Neural cell (in vitro differentiated cells): Measurements from ENCODE around the gene AP3B2. TPM values are rescaled to one million over a fixed set of nuclear protein-coding genes. Genes with fewer than 3 reads are reported as not detected.

Experiments used
- H2AFZ ChIP-seq: fragments of 200-600, 300-800 bp; sonication (generic), shearing (Covaris generic); 2 replicates; pipeline ENCODE4 v1.6.0; 2014; ENCODE audit warnings: low read depth, mild to moderate bottlenecking, antibody characterized with exemption, low read length, moderate library complexity
- H3F3A ChIP-seq: fragments of 200-600 bp; shearing (Covaris generic); 2 replicates; pipeline ENCODE4 v1.6.1; 2016; ENCODE audit warnings: mild to moderate bottlenecking, moderate library complexity, mixed read lengths, antibody characterized with exemption, low read length; ENCODE audit not compliant: insufficient read depth, poor library complexity, severe bottlenecking
- H3K27ac ChIP-seq: fragments of 200-600, 300-800 bp; sonication (generic), shearing (Covaris generic); 2 replicates; pipeline ENCODE4 v1.5.1; 2014; ENCODE audit warnings: mild to moderate bottlenecking, low read length, moderate library complexity
- H3K27me3 ChIP-seq: fragments of 300-800, 200-600 bp; sonication (generic), shearing (Covaris generic); 2 replicates; pipeline ENCODE4 v1.6.0; 2014; ENCODE audit warnings: mild to moderate bottlenecking, low read depth, low read length, moderate library complexity; ENCODE audit not compliant: insufficient read depth
- H3K36me3 ChIP-seq: fragments of 300-800, 200-600 bp; sonication (generic), shearing (Covaris generic); 2 replicates; pipeline ENCODE4 v1.5.1; 2014; ENCODE audit warnings: mild to moderate bottlenecking, antibody characterized with exemption, low read length, moderate library complexity; ENCODE audit not compliant: insufficient read depth
- H3K4me2 ChIP-seq: fragments of 300-800, 200-600 bp; sonication (generic), shearing (Covaris generic); 2 replicates; pipeline ENCODE4 v1.6.0; 2014; ENCODE audit warnings: mild to moderate bottlenecking, low read length
- H3K4me3 ChIP-seq: fragments of 300-800, 200-600 bp; sonication (generic), shearing (Covaris generic); 2 replicates; pipeline ENCODE4 v1.5.1; 2014; ENCODE audit warnings: mild to moderate bottlenecking, low read length, moderate library complexity
- H3K79me2 ChIP-seq: fragments of 200-600 bp; shearing (Covaris generic); replicated peaks from 2 replicates; pipeline ENCODE4 v1.6.0; 2014; ENCODE audit warnings: mild to moderate bottlenecking, low read length, moderate library complexity; ENCODE audit not compliant: insufficient read depth
- H3K9ac ChIP-seq: fragments of 300-800, 200-600 bp; sonication (generic), shearing (Covaris generic); 2 replicates; pipeline ENCODE4 v1.6.1; 2016; ENCODE audit warnings: mild to moderate bottlenecking, low read length, mixed read lengths
- H3K9me2 ChIP-seq: fragments of 200-600 bp; shearing (Covaris generic); 2 replicates; pipeline ENCODE4 v1.6.1; 2016; ENCODE audit warnings: mild to moderate bottlenecking, low read length, mixed read lengths; ENCODE audit not compliant: insufficient read depth
- H3K9me3 ChIP-seq: fragments of 200-600, 300-800 bp; sonication (generic), shearing (Covaris generic); 2 replicates; pipeline ENCODE4 v1.6.1; 2016; ENCODE audit warnings: mild to moderate bottlenecking, mixed run types, low read length, moderate library complexity, mixed read lengths
- H4K20me1 ChIP-seq: fragments of 200-600 bp; shearing (Covaris generic); 2 replicates; pipeline ENCODE4 v1.6.1; 2016; ENCODE audit warnings: mild to moderate bottlenecking, mixed run types; ENCODE audit not compliant: insufficient read depth
- EP300 ChIP-seq: fragments of 450-650 bp; conservative IDR thresholded peaks from 2 replicates; pipeline ENCODE4 v1.6.1; 2014; ENCODE audit warnings: antibody characterized with exemption, mild to moderate bottlenecking, moderate library complexity; ENCODE audit not compliant: poor library complexity, severe bottlenecking
- EZH2 ChIP-seq: fragments of 200-600, 300-800 bp; shearing (Covaris generic), sonication (generic); IDR thresholded peaks from 2 replicates; pipeline ENCODE4 v1.6.1; 2014; ENCODE audit warnings: antibody characterized with exemption, low read length, borderline replicate concordance, mild to moderate bottlenecking; ENCODE audit not compliant: insufficient read depth, poor library complexity, severe bottlenecking
- MXI1 ChIP-seq: fragments of 450-650 bp; conservative IDR thresholded peaks from 2 replicates; pipeline ENCODE4 v1.6.1; 2014; ENCODE audit warnings: antibody characterized with exemption, mild to moderate bottlenecking; ENCODE audit not compliant: poor library complexity, severe bottlenecking
- POLR2AphosphoS5 ChIP-seq: IDR thresholded peaks from 2 replicates; pipeline ENCODE4 v1.6.1; 2012
- RAD21 ChIP-seq: fragments of 450-650 bp; conservative IDR thresholded peaks from 2 replicates; pipeline ENCODE4 v1.6.1; 2014; ENCODE audit warnings: antibody characterized with exemption, mild to moderate bottlenecking, moderate library complexity
- REST ChIP-seq: IDR thresholded peaks from 2 replicates; pipeline ENCODE4 v1.6.1; 2012; ENCODE audit warnings: borderline replicate concordance
- SMC3 ChIP-seq: fragments of 450-650 bp; conservative IDR thresholded peaks from 2 replicates; pipeline ENCODE4 v1.6.1; 2014; ENCODE audit warnings: antibody characterized with exemption, mild to moderate bottlenecking, moderate library complexity; ENCODE audit not compliant: poor library complexity
- TAF1 ChIP-seq: IDR thresholded peaks from 2 replicates; pipeline ENCODE4 v1.6.1; 2012; ENCODE audit warnings: low read depth
- polyA plus RNA-seq: library from polyadenylated mRNA; depleted of rRNA; stranded (reverse); fragments of >200 nt; gene quantifications from 2 replicates; pipeline ENCODE4 v1.2.3, GENCODE V29; 2014
- TF ChIP-seq, protein P1 (sequence below): fragments of 450-650 bp; IDR thresholded peaks from 2 replicates; pipeline ENCODE4 v1.5.1; 2014; ENCODE audit warnings: antibody characterized with exemption, mild to moderate bottlenecking, moderate library complexity; ENCODE audit not compliant: poor library complexity, severe bottlenecking

Gene AP3B2
- polyA plus RNA-seq, 1 donor from 2014 or later: 81.9 TPM

GRCh38 chr15:82625136-82625535 lies 84.5 kb downstream of the AP3B2 start:
- H3K9ac ChIP-seq: no peak overlapping the region
- H3K27ac ChIP-seq: no peak overlapping the region
- TF ChIP-seq EZH2: no peak
- H2AFZ ChIP-seq: no peak overlapping the region
- H3F3A ChIP-seq: no peaks in the 10 kb centered on the region
- no peaks in the 10 kb centered on the region for H4K20me1 ChIP-seq
- H3K4me2 ChIP-seq: no peak overlapping the region
- H3K9me3 ChIP-seq: no peaks in the 10 kb centered on the region
- no peaks in the 10 kb centered on the region for H3K9me2 ChIP-seq
- no peaks in the 10 kb centered on the region for H3K36me3 ChIP-seq
- H3K4me3 ChIP-seq: no peak overlapping the region
- no peaks in the 10 kb centered on the region for H3K79me2 ChIP-seq
- no peaks in the 10 kb centered on the region for H3K27me3 ChIP-seq

GRCh38 chr15:82624438-82624837 lies 85.2 kb downstream of the AP3B2 start:
- Histone ChIP-seq H3K27me3 (no peaks in the 10 kb centered on the region), H3K79me2 (no peaks in the 10 kb centered on the region), H3K27ac (no peak overlapping the region), H3K4me3 (no peak overlapping the region), H2AFZ (no peak overlapping the region), H3K4me2 (no peak overlapping the region), H3F3A (no peaks in the 10 kb centered on the region), H3K9me2 (no peaks in the 10 kb centered on the region), H3K9me3 (no peaks in the 10 kb centered on the region), H3K36me3 (no peaks in the 10 kb centered on the region), H4K20me1 (no peaks in the 10 kb centered on the region), H3K9ac (no peak overlapping the region)
- TF ChIP-seq SMC3 (no peak), POLR2AphosphoS5 (no peak), TAF1 (no peak), RAD21 (no peak), MXI1 (no peak), REST (no peak), EP300 (no peak), EZH2 (no peak)
- TF ChIP-seq, protein P1, sequence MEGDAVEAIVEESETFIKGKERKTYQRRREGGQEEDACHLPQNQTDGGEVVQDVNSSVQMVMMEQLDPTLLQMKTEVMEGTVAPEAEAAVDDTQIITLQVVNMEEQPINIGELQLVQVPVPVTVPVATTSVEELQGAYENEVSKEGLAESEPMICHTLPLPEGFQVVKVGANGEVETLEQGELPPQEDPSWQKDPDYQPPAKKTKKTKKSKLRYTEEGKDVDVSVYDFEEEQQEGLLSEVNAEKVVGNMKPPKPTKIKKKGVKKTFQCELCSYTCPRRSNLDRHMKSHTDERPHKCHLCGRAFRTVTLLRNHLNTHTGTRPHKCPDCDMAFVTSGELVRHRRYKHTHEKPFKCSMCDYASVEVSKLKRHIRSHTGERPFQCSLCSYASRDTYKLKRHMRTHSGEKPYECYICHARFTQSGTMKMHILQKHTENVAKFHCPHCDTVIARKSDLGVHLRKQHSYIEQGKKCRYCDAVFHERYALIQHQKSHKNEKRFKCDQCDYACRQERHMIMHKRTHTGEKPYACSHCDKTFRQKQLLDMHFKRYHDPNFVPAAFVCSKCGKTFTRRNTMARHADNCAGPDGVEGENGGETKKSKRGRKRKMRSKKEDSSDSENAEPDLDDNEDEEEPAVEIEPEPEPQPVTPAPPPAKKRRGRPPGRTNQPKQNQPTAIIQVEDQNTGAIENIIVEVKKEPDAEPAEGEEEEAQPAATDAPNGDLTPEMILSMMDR: no peak

DNA sequence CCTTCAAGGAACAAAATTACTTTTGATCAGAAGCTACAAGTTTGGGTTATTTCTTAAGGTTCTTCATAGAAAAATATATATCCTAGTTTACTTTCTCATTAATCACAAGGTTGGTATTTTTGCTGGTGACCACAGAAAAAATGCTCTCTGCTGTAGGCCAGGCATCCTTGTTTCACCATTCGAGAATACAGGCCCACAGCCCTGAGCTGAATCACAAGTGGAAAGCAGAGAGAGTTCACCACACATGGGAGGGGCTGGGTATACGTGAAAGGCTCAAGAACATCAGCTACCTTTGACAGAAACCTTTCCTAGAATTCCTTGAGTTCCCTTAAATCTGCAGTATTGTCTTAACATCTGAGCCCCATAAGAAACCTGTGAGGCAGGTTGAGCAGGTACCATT lies 85.7 kb downstream of the AP3B2 start:
- no peaks in the 10 kb centered on the region for H3K79me2 ChIP-seq
- H3F3A ChIP-seq: no peaks in the 10 kb centered on the region
- H3K9ac ChIP-seq: no peak overlapping the region
- H3K27ac ChIP-seq: no peak overlapping the region
- H3K4me2 ChIP-seq: no peak overlapping the region
- H4K20me1 ChIP-seq: no peaks in the 10 kb centered on the region
- TF ChIP-seq TAF1 (no peak), SMC3 (no peak), REST (no peak), MXI1 (no peak), POLR2AphosphoS5 (no peak), RAD21 (no peak), EZH2 (no peak)
- TF ChIP-seq, protein P1: no peak
- no peak overlapping the region for H2AFZ ChIP-seq
- no peaks in the 10 kb centered on the region for H3K36me3 ChIP-seq
- no peak overlapping the region for H3K4me3 ChIP-seq
- H3K9me3 ChIP-seq: no peaks in the 10 kb centered on the region
- H3K9me2 ChIP-seq: no peaks in the 10 kb centered on the region
- no peaks in the 10 kb centered on the region for H3K27me3 ChIP-seq
